ENCODE data around the gene ZNF513.

The ZNF513 gene

GRCh38 chr2:27393225-27393624 is 12.7 kb upstream of the ZNF513 start:
- no peak overlapping the region for H3K4me3 ChIP-seq
- no peak overlapping the region for H3K27ac ChIP-seq

GRCh38 chr2:27390822-27391679 is 10.5 kb upstream of the ZNF513 start:
- Histone ChIP-seq H3K4me3 (no peak overlapping the region), H3K27ac (peak overlapping the region in 6 of 21 experiments; percentile 44 to 77 (median 65))

- Histone ChIP-seq H3K27ac (peak overlapping the region in 15 of 21 experiments; percentile 79 to 95 (median 90)), H3K4me3 (no peak overlapping the region)
Measured at GRCh38 chr2:27381577-27382181, 1.1 kb upstream of the ZNF513 start.

GRCh38 chr2:27379836-27380625 is 503 bp downstream of the ZNF513 start:
- Histone ChIP-seq H3K27ac (peak overlapping the region; percentile 62 to 95 (median 90)), H3K4me3 (peak overlapping the region; percentile 44 to 88 (median 65))

- peak overlapping the region in 18 of 21 experiments; percentile 66 to 95 (median 90) for H3K27ac ChIP-seq
- H3K4me3 ChIP-seq: peak overlapping the region; percentile 44 to 88 (median 65)
Measured at GRCh38 chr2:27379383-27379835, 1.1 kb downstream of the ZNF513 start.

GRCh38 chr2:27378809-27379290 is 1.7 kb downstream of the ZNF513 start:
- peak overlapping the region in 4 of 21 experiments; percentile 2 to 90 (median 16) for H3K27ac ChIP-seq
- H3K4me3 ChIP-seq: no peak overlapping the region

- H3K27ac ChIP-seq: peak overlapping the region in 2 of 21 experiments; percentile 15 to 16
- no peak overlapping the region for H3K4me3 ChIP-seq
Measured at GRCh38 chr2:27378096-27378808, 2.3 kb downstream of the ZNF513 start.

- Histone ChIP-seq H3K27ac (no peak overlapping the region), H3K4me3 (no peak overlapping the region)
Measured at GRCh38 chr2:27377618-27378095, 2.9 kb downstream of the ZNF513 start.

GRCh38 chr2:27376866-27377617 is 3.5 kb downstream of the ZNF513 start:
- Histone ChIP-seq H3K27ac (no peak overlapping the region), H3K4me3 (no peak overlapping the region)

- H3K4me3 ChIP-seq: no peak overlapping the region
- no peak overlapping the region for H3K27ac ChIP-seq
Measured at GRCh38 chr2:27376151-27376865, 4.2 kb downstream of the ZNF513 start.

GRCh38 chr2:27375513-27376099 is 4.9 kb downstream of the ZNF513 start:
- Histone ChIP-seq H3K4me3 (no peak overlapping the region), H3K27ac (no peak overlapping the region)

- Histone ChIP-seq H3K27ac (no peak overlapping the region), H3K4me3 (no peak overlapping the region)
Measured at GRCh38 chr2:27373567-27373966, 7.0 kb downstream of the ZNF513 start.

GRCh38 chr2:27372937-27373336 is 7.6 kb downstream of the ZNF513 start:
- Histone ChIP-seq H3K27ac (peak overlapping the region in 1 of 21 experiments; percentile 96), H3K4me3 (no peak overlapping the region)

- H3K27ac ChIP-seq: peak overlapping the region; percentile 74 to 98 (median 94)
- peak overlapping the region; percentile 77 to 100 (median 96) for H3K4me3 ChIP-seq
Measured at GRCh38 chr2:27370816-27371620, 9.5 kb downstream of the ZNF513 start.

- Histone ChIP-seq H3K27ac (peak within 1 kb of the TSS; percentile 82 to 98 (median 95)), H3K4me3 (peak within 1 kb of the TSS; percentile 77 to 100 (median 96))
Measured at GRCh38 chr2:27370026-27370815, 10.3 kb downstream of the ZNF513 start, which contains the start of the genes EIF2B4 and SNX17. Gene EIF2B4, minus strand, starts transcription at chr2:27370338. Its CDS starts 24 bp downstream, at chr2:27370314. Gene SNX17, plus strand, starts transcription at chr2:27370616. Its CDS starts 128 bp downstream, at chr2:27370744.

Data from skin epidermis (tissue), 12 donors.